Mucosa of gallbladder (tissue), 1 donor: ENCODE measurements around the gene POLE. TPM values are rescaled to one million over a fixed set of nuclear protein-coding genes. Genes with fewer than 3 reads are reported as not detected.

Experiments used
- DNase-seq: peaks from one replicate; pipeline ENCODE4 v3.0.0-alpha.2; 2020; ENCODE audit warnings: low spot score
- total RNA-seq: library from RNA; stranded (reverse); gene quantifications from one replicate; pipeline ENCODE4 v1.2.1, GENCODE V29; 2021
- donor health status: DM: no; HTN: no; CAD: no.

Gene POLE
- total RNA-seq, 1 donor from 2014 or later, result 40.4 TPM

DNA sequence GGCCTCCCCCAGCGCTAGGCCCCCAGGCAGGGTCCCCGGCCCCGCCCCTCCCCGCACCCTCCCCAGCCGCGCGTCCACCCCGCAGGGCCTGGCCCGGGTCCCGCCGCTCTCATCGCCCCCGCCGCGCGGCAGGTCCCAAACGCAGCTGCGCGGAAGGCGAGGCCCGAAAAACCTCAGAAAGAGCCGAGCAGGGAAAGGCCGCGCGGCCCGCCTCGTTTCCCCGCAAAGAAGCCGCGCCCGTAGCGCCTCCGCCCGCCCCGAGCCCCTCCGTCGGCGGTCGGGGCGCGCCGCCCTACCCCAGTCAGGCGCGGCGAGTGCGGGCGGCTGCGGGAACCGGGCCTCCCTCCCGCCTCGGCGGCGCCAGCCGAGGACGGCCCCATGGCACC is 324 bp downstream of the POLE start:
- no peak for DNase-seq

DNA sequence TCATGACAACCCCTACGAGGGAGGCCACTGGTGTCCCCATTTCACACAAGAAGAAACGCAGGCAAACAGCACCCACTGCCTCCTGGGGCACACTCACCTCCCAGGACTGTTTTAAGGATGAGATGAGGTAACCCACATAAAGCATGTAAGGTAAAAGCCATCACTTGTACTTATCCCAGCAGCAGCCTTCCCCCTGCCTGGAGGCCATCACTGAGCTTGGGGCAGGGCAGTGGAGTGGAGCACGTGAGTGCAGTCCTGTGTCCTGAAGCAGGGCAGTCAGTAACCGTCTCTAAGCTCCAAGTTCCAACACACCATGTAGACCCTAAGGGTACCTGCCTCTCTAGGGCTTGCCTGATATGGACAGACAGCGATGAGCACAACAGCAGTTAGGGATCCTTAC is 1.7 kb downstream of the POLE start:
- DNase-seq, result no peak

DNA sequence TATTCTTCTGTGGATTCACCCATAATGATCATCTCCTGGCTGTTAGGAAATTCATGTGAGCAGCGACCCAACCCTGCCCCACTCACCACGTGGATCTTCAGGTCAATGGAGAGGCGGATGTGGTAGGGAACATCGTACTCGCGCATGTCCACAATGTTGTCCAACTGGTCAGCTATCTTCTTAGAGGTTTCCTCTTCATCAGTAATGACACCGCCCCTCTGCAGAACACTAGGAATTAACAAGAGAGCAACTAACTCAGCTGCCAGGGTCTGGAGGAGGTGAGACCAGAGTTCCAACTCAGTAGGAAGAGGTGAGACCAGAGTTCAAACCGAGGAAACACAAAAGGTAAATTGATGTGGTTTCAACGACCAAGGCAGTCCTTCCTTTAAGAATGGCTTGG is 9.7 kb downstream of the POLE start:
- DNase-seq, result no peak

DNA sequence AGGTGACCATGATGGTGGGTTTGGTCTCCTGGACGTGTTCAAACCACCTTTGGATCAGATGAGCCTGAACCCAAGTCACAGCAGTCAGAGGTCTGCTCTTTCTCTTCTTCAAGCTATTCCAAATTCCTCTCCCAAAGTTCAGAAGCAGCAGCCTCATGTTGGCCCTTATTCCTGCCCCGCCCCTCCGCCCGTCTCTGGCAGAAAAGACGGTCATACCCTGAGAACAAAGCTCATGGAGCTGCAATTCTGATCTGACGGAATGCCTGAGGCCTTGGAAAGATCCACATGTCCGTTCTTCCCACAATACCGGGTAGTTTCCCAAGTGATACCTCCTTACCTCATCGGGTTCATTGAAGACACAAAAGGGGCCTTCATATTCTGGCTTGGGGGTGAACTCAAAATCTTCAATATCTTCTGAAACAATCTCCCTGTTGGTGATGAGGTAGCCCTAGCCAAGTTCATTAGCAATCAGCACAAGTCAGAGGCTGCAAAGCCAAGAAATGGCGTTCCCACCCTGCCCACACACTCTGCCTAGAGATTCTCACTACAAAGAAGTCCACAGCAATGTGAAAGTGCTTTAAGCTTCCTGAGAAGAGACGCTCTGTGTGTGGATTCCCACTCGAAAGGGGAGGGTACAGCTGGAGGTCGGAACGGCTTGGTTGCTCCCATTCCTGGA is 11.2 kb downstream of the POLE start:
- no peak for DNase-seq

DNA sequence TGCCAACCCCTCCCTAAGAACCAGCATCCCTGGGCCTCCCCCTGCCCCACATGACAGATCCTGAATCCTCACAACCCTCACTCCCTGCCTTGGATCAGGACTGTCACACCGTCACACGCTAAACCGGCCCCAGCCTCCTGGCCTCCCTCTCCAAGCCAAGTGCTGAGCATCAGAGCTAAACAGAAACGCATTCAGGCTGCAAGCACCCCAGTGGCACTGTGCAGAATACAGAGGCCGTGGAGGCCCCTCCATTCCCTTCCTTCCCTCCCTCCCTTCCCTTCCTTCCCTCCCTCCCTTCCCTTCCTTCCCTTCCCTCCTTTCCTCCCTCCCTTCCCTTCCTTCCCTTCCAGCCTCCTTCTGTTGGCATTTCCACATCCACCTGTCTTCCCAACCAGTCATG is 12.6 kb downstream of the POLE start:
- DNase-seq, result no peak

DNA sequence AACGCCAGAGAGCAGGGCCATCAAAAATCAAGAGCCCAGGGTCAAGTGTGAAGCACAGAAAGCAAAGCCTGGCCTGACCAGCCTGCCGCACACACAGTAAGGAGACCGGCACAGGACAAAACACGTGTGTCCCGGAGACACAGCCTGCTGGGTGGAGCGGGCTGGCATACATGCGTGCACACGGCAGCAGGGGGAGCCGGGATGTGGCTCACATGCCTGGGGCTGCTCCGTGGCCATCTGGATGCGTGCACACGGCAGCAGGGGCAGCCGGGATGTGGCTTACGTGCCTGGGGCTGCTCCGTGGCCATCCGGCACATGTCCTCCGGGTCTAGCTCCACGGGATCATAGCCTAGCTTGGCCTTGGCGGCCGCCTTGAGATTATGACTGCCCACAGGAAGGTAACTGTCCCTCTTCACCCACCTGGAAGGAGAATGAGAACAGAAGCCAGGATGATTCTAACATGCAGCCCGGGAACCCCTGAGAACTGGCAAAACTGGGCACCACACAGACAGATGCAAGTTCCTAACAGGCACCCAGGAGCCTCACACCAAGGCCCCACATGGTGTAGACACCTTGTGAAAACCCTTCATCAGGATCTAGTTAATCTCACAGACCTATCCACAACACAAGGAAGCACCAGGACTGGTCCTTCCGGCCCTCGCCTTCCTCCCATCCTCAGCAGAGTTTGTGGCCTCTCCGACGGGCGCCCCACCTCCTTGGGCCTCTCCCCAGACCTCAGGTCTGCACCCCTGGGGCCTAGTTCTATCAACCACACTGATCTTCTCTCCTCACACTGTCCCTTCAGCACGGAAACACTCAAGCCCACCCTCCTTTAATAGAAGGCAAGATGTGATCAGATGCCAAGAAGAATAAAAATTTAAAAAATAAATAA is 13.6 kb downstream of the POLE start:
- DNase-seq, result no peak

DNA sequence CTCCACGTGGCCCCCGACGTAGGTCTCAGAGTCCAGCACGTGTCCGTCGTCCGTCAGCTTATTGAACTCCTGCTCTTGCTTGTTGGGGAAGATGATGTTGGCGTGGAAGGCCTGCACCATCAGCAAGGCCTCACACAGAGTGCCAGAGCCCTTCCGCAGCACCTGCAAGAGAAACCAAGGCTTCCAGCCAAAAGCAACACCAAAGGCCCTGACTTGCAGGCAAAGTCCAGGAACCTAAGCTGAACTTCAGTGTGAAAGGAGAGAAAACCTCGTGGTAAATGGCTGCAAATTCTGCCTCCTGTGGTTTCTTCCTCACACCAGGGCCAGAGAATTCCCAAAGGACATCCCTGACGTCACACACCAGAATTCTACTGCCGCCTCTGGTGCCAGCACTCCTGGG is 14.5 kb downstream of the POLE start:
- DNase-seq, result no peak

DNA sequence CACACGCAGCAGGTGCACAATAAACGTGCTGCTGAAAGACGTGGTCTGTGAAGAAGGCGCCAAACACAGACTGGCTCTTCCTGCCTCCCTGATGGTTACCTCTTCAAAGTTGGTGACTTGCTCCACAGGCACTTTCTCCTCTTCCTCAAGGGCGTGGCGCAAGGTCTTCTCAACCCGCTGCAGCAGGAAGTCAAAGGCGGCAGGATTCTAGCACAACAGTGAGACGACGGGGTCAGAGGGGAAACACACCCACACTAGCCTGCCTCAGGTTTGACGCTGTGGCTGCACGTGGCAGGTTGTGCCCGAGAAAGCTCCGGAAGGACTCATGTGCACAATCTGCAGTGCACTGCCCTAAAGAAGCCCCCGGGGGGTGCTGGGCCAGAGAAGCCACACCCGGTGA is 15.0 kb downstream of the POLE start:
- no peak for DNase-seq

DNA sequence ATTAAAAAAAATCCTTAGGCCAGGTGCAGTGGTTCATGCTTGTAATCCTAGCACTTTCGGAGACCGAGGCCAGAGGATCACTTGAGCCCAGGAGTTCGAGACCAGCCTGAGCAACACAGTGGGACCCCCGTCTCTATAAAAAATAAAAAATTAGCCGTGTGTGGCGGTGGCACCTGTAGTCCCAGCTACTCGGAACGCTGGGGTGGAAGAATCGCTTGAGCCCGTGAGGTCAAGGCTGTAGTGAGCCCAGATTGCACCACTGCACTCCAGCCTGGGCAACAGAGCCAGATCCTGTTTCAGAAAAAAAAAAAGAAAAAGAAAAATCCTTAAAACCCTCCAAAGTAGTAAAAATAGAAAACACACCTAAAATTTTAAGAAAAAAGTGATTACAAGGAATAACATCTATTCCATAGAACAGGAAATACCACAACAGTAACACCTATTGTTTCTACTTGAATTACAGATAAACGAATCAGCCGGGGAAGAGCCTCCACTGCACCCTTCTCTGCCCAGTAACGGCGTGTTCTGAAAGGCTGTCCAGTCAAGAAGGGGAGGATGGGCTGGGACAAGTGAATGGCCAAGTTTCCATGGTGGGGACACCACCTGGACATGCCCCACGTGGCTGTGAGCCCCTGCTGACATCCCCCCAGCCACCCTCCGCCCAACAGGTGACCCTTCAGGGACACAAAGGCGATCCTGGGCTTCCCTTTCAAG is 17.8 kb downstream of the POLE start:
- DNase-seq, result no peak

DNA sequence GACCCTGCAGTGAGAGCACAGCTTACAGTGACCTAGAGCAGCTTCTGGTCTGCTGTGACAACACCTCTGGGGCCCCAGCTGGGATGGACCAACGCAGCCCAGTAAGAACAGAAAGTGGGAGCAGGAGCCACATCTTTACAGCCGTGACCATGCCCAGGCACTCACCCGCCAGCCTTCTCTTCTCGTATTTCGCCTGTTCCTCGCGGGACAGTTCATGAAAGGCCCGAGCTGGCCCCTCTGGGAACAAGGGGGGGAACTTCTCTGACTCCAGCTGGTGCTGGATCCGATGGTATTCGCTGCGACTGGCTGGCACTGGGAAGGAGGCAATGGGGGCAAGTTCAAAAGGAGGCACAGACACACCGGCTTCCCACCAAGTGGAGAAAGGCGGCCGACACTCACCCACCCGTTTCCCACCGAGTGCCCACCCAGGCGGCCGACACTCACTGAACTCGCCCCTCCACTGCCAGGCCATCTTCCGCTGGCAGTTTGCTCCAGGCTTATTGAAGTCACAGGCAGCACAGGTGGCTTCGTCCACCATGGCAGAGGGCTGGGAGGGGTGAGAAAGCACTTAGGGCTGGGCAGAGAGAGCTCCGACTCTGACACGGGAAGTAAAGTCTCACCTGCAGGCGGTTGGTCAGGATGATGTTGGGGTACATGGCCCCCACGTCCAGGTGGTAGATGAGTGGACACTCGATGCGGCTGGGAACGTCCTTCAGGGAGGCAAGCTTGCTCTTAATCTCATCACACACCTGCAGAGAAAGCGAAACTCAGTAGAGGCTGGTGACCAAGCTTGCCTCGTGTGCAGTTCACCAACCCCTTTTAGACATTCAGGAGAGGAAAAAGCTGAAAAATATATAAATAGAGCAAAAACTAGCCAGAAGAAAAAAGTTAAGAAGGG is 18.7 kb downstream of the POLE start:
- DNase-seq, result no peak

DNA sequence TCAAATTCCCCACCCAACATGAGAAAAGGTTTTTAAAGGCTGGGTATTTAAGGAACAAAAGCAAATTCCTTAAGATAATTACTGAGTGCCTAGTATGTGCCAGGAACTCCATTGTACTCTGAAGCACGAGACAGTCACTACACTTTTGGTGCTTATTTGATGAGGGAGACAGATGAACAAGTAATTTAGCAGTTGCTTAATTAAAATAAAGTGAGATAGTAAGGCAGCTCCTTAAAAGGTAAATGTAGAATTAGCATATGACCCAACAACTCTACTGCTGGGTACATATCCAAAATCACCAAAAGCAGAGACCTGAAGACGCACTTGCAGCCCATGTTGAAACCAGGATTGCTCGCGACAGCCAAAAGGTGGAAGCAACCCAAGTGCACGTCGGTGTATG is 21.3 kb downstream of the POLE start:
- no peak for DNase-seq

DNA sequence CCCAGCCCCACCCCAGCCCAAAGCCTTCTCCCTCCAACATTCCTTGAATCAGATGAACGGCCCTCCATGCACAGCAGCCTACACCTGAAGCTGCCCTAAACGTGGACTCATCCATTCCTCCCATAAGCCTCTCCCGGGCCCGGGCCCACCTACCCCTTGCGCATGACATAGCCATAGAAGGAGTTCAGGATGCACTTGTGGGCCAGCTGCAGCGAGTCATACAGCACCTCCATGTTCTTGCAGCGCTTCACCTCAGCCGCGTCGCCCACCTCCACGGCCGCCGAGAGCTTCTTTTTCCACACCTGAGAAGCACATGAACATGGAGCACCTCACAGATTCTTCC is 22.0 kb downstream of the POLE start:
- DNase-seq, result no peak

DNA sequence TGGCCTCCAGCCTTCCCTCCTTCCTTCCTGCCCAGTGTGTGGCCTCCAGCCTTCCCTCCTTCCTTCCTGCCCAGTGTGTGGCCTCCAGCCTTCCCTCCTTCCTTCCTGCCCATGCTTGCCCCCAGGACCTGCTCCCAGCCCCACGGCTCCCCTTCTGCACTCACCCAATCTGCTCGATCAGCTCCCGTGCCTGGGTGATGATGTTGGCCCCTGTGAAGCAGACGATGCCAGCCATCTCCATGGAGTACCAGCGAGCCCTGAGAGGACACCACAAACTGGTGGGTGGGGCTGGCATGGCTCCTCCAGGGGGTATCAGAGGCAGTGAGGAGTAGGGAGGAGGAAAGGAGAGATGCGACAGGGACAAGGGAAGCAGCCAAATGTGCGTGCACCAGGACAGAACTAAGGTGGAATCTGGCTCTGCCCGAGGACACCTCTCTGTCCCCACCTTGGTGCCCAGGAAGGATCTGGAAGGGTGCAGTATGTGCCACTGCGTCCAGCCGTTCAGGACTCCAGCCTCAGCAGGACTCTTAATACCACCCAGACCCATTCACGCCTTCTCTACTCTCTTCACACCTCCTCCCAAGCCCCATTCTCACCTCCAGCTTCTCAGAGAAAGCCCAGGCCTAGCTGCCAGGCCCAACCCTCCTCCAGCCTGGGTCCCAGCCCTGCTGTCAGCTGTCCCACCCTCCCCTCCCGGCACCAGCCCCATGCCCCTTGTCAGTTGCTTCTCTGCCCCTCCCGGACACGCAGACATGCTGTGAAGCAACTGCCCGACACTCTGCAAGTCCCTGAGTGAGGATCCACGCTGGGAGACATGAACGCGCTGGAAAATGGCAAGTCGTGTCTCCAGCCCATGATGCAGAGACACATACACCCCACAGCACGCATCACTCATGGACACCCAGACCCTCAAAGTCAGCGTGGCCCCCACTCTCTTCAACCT is 22.7 kb downstream of the POLE start:
- DNase-seq, result no peak

DNA sequence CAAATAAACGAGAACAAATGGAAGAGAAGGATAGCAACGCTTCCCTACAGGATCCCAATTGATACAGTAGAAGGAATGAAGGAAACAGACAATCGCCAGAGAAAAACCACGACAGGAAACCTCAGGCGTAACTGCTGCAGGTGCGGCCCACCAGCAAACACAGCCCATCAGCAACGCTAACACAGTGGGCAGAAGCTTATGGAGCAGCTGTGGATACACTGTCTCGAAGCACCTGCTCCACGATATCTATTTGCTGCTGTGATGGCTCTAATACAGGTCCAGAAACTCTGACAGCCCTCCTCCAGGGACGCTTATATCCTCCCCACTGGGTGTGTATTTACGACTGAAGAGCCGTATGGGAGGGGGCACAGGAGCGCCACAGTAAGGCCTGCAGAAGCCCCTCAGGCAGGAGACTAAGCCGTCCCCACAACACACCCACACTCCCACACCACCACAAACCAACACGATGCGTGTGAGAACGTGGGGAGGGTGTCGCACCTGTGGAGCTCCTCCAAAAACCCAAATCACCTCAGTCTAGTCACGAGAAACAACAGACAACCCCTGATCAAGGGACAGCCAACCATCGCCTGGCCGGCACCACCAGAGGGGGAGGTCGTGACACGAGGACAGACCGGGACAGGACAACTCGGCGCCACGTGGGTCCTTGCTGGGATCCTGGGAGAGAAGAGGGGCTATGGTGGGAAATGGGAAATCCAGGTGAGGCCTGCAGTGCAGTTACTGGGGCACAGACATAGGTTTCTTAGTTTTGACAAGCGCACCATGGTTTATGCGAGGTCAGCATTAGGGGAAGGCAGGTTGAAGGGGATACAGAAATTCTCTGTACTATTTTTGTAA is 24.0 kb downstream of the POLE start:
- no peak for DNase-seq

DNA sequence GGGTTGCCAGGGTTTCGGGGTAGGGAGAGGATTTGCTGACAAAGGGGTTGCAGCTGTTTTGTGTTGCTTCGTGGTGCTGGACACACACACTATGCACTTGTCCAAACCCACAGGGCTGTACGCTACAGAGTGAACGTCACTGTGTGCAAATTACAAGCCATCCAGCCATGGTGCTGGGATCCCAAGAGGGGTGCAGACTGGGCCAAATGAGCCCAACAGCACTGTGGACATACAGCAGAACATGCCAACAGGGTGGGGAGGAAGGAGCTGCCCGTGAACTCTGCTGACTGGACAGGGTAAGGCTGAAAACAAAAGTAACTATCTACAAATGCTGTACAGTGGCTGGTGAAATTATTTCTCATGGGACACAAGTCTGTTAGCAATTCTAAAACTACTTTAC is 25.2 kb downstream of the POLE start:
- DNase-seq, result no peak

DNA sequence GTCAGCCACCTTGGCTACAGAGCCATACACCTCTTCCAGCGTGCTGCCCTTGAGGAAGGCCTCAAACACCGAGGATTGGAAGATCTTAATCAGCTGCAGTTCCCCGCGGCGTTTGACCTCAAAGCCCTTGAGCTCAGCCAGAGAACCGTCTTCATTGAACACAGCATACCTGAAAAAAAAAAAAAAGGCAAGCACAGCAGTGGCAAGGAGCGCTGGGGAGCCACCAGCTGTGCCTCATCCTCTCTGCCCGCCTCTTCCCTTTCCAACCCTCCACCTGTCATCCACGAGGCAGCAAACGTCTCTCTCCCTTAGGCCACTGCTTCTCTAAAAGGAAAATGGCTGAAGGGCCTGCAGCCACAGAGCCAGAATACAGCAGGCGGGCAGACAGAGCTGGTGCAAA is 26.1 kb downstream of the POLE start:
- no peak for DNase-seq

DNA sequence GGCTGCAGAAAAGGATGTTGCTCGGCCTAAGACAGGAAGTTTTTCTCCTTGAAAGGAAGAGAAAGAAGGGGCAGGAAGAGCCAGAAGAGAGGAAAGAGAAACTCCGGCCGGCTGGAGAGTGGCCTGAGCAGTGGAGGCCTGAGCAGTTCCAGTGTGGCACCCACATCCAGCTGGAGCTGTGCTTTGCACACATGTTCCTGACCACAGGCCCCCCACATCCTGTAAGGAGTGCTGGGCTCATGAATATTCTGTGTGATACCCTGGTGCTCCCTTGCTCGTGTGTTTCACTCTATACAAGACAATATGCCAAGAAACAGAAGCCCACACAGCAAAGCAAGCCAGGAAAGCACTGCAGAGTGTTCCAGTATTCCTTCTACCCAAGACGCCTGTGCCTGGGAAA is 27.1 kb downstream of the POLE start:
- no peak for DNase-seq

DNA sequence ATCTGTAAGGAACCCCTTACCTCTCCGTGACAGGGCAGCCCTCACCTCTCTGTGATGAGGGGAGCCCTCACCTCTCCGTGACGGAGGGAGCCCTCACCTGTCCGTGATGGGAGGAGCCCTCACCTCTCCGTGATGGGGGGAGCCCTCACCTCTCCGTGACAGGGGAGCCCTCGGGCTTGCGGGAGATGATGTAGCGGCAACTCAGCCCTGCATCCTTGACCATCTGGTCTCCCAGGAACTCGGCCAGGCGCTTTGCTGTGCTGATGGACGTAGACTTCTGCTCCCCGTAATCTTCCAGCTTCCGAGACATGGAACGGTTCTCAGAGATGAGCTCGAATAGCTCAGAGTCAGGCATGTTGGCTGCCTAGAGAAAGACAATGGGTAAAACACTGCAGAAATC is 28.0 kb downstream of the POLE start:
- no peak for DNase-seq

DNA sequence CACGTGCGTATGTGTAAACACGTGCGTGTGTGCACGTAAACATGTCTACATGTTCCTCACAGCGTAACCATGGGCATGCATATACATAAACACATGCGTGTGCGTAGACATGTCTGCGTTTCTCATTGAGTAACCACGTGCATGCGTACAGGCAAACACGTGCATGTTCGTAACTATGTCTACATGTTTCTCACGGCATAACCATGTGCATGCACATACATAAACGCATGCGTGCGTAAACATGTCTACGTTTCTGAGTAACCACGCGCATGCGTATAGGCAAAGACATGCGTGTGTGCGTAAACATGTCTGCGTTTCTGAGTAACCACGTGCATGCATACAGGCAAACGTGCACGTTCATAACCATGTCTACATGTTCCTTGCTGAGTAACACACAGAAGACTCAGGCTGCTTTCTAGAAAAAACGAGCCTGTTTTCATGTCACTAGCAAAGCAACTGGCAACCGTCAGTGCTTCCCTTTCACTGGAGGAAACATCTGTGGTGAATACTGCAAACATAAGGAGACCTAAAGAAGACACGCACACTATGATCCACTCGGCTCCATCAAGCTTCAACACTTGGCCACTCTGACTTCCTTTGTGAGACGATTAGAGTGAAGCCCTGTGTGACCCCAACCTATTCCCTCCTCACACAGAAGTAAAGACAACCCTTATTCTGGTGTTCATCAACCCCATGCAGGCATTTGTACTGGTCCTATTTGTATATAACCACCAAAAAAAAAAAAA is 28.8 kb downstream of the POLE start:
- DNase-seq, result no peak
